Measurements from ENCODE around the gene SUN2.

SUN2 gene

GRCh38 chr22:38697425-38698089, 58.2 kb downstream of the SUN2 start:
- DNase-seq (ENCODE audit: low spot score), result no peak

GRCh38 chr22:38696606-38697424, 59.0 kb downstream of the SUN2 start:
- peak; percentile 76 for DNase-seq (ENCODE audit: low spot score)

- no peak for DNase-seq (ENCODE audit: low spot score)
Measured at GRCh38 chr22:38694940-38695339, 60.9 kb downstream of the SUN2 start.

GRCh38 chr22:38694049-38694448, 61.7 kb downstream of the SUN2 start:
- DNase-seq (ENCODE audit: low spot score), result no peak

- DNase-seq (ENCODE audit: low spot score), result no peak
Measured at GRCh38 chr22:38689651-38690050, 66.1 kb downstream of the SUN2 start.

GRCh38 chr22:38685761-38686160, 70.0 kb downstream of the SUN2 start:
- DNase-seq (ENCODE audit: low spot score), result no peak

- no peak for DNase-seq (ENCODE audit: low spot score)
Measured at GRCh38 chr22:38684895-38685294, 70.9 kb downstream of the SUN2 start.
